ENCODE measurements around the gene PCDHGB4. TPM values are rescaled to one million over a fixed set of nuclear protein-coding genes. Genes with fewer than 3 reads are reported as not detected.

PCDHGB4 gene
- total RNA-seq, 1 donor from 2014 or later, result 1.5 TPM

DNA sequence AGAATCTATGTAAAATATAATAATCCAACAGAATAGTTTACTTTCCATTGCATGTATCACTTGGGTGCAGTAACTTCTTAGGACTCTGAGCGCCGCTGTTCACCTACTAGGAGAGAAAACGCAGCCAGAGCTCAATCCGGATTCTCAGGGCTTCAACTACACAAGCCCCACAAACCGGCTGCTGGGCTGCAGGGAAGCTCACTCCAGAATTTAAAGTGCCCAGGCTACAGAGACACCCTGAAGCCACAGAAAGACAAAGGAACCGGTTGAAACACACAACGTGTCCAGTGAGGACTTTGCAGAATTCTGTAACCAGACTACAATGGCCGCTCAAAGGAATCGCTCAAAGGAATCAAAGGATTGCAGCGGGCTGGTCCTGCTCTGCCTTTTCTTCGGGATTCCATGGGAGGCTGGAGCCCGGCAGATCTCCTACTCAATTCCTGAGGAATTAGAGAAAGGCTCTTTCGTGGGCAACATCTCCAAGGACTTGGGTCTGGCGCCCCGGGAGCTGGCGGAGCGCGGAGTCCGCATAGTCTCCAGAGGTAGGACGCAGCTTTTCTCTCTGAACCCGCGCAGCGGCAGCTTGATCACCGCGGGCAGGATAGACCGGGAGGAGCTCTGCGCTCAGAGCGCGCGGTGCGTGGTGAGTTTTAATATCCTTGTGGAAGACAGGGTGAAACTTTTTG lies 25.5 kb downstream of the PCDHGB4 start, which contains the start of gene PCDHGA10:
Gene PCDHGA10 (plus strand): TSS at position 134 of the 686 bp plus-strand sequence. CDS start 189 bp downstream, at position 323.

GRCh38 chr5:141417494-141418172 lies 30.1 kb downstream of the PCDHGB4 start, which contains the start of gene PCDHGB7:
TSS of gene PCDHGB7 (plus strand) at chr5:141417677. CDS start at chr5:141417860, 183 bp downstream.

DNA sequence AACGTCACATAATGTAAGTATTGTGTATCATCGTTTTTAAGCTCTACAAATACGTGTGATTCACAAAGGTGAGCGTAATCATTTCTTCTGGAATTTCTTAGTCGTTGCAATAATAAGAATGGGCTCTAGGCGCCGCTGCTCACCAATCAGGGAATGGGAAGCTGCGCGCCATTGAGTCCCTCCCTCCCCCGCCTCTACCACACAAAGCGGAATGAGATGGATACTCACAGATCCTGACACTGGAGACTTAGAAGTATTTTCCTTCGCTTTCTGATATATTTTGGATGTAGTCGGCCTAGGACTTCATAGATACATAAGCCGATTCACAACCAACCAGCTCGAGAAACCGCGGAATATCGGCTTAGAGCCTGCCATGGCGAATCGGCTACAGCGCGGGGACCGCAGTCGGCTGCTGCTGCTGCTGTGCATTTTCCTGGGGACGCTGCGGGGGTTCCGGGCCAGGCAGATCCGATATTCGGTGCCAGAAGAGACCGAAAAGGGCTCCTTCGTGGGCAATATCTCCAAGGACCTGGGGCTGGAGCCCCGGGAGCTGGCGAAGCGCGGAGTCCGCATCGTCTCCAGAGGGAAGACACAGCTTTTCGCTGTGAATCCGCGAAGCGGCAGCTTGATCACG lies 33.5 kb downstream of the PCDHGB4 start, which contains the start of gene PCDHGA11:
Gene PCDHGA11 (plus strand): TSS at position 197 of the 634 bp plus-strand sequence. CDS start 177 bp downstream, at position 374.

DNA sequence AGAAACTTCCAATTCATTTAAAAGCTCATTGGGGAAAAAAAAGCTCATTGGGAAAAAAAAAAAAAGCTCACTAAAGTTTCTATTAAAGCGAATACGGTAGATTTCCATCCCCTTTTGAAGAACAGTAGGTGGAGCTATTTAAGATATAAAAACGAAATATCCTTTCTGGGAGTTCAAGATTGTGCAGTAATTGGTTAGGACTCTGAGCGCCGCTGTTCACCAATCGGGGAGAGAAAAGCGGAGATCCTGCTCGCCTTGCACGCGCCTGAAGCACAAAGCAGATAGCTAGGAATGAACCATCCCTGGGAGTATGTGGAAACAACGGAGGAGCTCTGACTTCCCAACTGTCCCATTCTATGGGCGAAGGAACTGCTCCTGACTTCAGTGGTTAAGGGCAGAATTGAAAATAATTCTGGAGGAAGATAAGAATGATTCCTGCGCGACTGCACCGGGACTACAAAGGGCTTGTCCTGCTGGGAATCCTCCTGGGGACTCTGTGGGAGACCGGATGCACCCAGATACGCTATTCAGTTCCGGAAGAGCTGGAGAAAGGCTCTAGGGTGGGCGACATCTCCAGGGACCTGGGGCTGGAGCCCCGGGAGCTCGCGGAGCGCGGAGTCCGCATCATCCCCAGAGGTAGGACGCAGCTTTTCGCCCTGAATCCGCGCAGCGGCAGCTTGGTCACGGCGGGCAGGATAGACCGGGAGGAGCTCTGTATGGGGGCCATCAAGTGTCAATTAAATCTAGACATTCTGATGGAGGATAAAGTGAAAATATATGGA lies 43.0 kb downstream of the PCDHGB4 start, which contains the start of gene PCDHGA12:
Gene PCDHGA12 (plus strand): TSS at position 176 of the 782 bp plus-strand sequence. CDS start 253 bp downstream, at position 429.

Other genes with a start within 250 kb of the PCDHGB4 start
- gene PCDHB6, start 237.6 kb upstream of the PCDHGB4 start, total RNA-seq, result not detected in 2 replicates
- not detected in 2 replicates for gene PCDHB7, start 215.1 kb upstream of the PCDHGB4 start, total RNA-seq
- gene PCDHB8, start 209.9 kb upstream of the PCDHGB4 start, total RNA-seq, result not detected in 2 replicates
- gene PCDHB16, start 205.3 kb upstream of the PCDHGB4 start, total RNA-seq, result 0.16 TPM in 1 of 2 replicates, not detected in the other
- 0.08 TPM in 1 of 2 replicates, not detected in the other for gene PCDHB9, start 200.5 kb upstream of the PCDHGB4 start, total RNA-seq
- gene PCDHB10, start 195.3 kb upstream of the PCDHGB4 start, total RNA-seq, result under 0.01 and 0.04 TPM in 2 replicates
- not detected in 2 replicates for gene PCDHB11, start 188.1 kb upstream of the PCDHGB4 start, total RNA-seq
- gene PCDHB12, start 179.0 kb upstream of the PCDHGB4 start, total RNA-seq, result not detected in 2 replicates
- not detected in 2 replicates for gene PCDHB13, start 173.8 kb upstream of the PCDHGB4 start, total RNA-seq
- 0.04 TPM in 1 of 2 replicates, not detected in the other for gene PCDHB14, start 164.4 kb upstream of the PCDHGB4 start, total RNA-seq
- 0.04 and 0.08 TPM in 2 replicates for gene PCDHB15, start 142.3 kb upstream of the PCDHGB4 start, total RNA-seq
- not detected in 2 replicates for gene SLC25A2, start 83.6 kb upstream of the PCDHGB4 start, total RNA-seq
- gene TAF7, start 66.9 kb upstream of the PCDHGB4 start, total RNA-seq, result 28.9 and 35.5 TPM in 2 replicates
- not detected in 2 replicates for gene PCDHGA1, start 57.2 kb upstream of the PCDHGB4 start, total RNA-seq
- gene PCDHGA2, start 48.9 kb upstream of the PCDHGB4 start, total RNA-seq, result 0.04 and 0.55 TPM in 2 replicates
- 0.04 and 0.08 TPM in 2 replicates for gene PCDHGA3, start 43.9 kb upstream of the PCDHGB4 start, total RNA-seq
- 0.23 and 0.38 TPM in 2 replicates for gene PCDHGB1, start 37.6 kb upstream of the PCDHGB4 start, total RNA-seq
- 0.08 and 0.15 TPM in 2 replicates for gene PCDHGA4, start 32.7 kb upstream of the PCDHGB4 start, total RNA-seq
- 0.08 and 0.23 TPM in 2 replicates for gene PCDHGB2, start 27.7 kb upstream of the PCDHGB4 start, total RNA-seq
- gene PCDHGA5, start 23.5 kb upstream of the PCDHGB4 start, total RNA-seq, result under 0.01 TPM in 1 of 2 replicates, not detected in the other
- 0.31 and 0.46 TPM in 2 replicates for gene PCDHGB3, start 17.5 kb upstream of the PCDHGB4 start, total RNA-seq
- 0.15 and 0.16 TPM in 2 replicates for gene PCDHGA6, start 13.8 kb upstream of the PCDHGB4 start, total RNA-seq
- gene PCDHGA7, start 5.0 kb upstream of the PCDHGB4 start, total RNA-seq, result 0.11 and 0.86 TPM in 2 replicates
- gene PCDHGA8, start 4.9 kb downstream of the PCDHGB4 start, total RNA-seq, result 0.08 and 0.39 TPM in 2 replicates
- 3.3 and 5.9 TPM in 2 replicates for gene PCDHGB5, start 10.2 kb downstream of the PCDHGB4 start, total RNA-seq
- 0.53 and 0.70 TPM in 2 replicates for gene PCDHGA9, start 15.1 kb downstream of the PCDHGB4 start, total RNA-seq
- 0.61 and 0.70 TPM in 2 replicates for gene PCDHGB6, start 20.3 kb downstream of the PCDHGB4 start, total RNA-seq
- gene PCDHGA10, start 25.3 kb downstream of the PCDHGB4 start, total RNA-seq, result 1.3 and 1.6 TPM in 2 replicates
- gene PCDHGB7, start 30.0 kb downstream of the PCDHGB4 start, total RNA-seq, result 1.3 and 2.3 TPM in 2 replicates
- gene PCDHGA11, start 33.4 kb downstream of the PCDHGB4 start, total RNA-seq, result 0.84 and 0.94 TPM in 2 replicates
- gene PCDHGA12, start 42.8 kb downstream of the PCDHGB4 start, total RNA-seq, result 1.6 and 4.0 TPM in 2 replicates
- gene PCDHGC3, start 88.3 kb downstream of the PCDHGB4 start, total RNA-seq, result 21.8 and 60.9 TPM in 2 replicates
- 0.19 and 0.31 TPM in 2 replicates for gene PCDHGC4, start 97.3 kb downstream of the PCDHGB4 start, total RNA-seq
- 1.2 and 5.0 TPM in 2 replicates for gene PCDHGC5, start 101.4 kb downstream of the PCDHGB4 start, total RNA-seq
- 99.0 and 100 TPM in 2 replicates for gene DIAPH1, start 231.3 kb downstream of the PCDHGB4 start, total RNA-seq
- 51.6 and 61.5 TPM in 2 replicates for gene HDAC3, start 249.2 kb downstream of the PCDHGB4 start, total RNA-seq
- 5.6 and 15.1 TPM in 2 replicates for gene RELL2, start 249.3 kb downstream of the PCDHGB4 start, total RNA-seq

All from hair follicular keratinocyte (primary cell).